Adrenal gland (tissue), 12 donors: ENCODE data around the gene DNAAF5. TPM values are rescaled to one million over a fixed set of nuclear protein-coding genes. Genes with fewer than 3 reads are reported as not detected.

Experiments
- DNase-seq, 7 donors: peaks; one replicate each; pipeline ENCODE4 v3.0.0-alpha.2; 2019 to 2020
- H3K27ac ChIP-seq, 5 donors: fragments of 200-600 bp; sonication (generic) in 4 of 5; 1 replicate in 3 of 5; 2 replicates in 2 of 5; pipeline versions ENCODE4 v1.5.1 to v1.8.0; 2016 to 2020; ENCODE audit warnings: mild to moderate bottlenecking in 1 of 5
- H3K27me3 ChIP-seq: fragments of 200-600 bp; 2 replicates; pipeline ENCODE4 v1.8.0; 2021
- H3K36me3 ChIP-seq, 2 donors: fragments of 200-600 bp; replicated peaks in 1 of 2; 1 replicate in 1 of 2; 2 replicates in 1 of 2; pipeline versions ENCODE4 v1.5.1 to v1.8.0; 2018 to 2022
- H3K4me1 ChIP-seq, 2 donors: fragments of 200-600 bp; replicated peaks in 1 of 2; 1 replicate in 1 of 2; 2 replicates in 1 of 2; pipeline versions ENCODE4 v1.5.1 to v1.8.0; 2018 to 2021
- H3K4me3 ChIP-seq, 4 donors: fragments of 200-600 bp; sonication (generic) in 3 of 4; one replicate each; pipeline ENCODE4 v1.5.1; 2016 to 2018
- H3K9me3 ChIP-seq, 3 donors: fragments of 200-600 bp; sonication (generic) in 1 of 3; replicated peaks in 1 of 3; 1 replicate in 2 of 3; 2 replicates in 1 of 3; pipeline versions ENCODE4 v1.5.1 to v1.8.0; 2016 to 2021
- POLR2A ChIP-seq, 2 donors: fragments of 450-650 bp; IDR thresholded peaks; one replicate each; pipeline ENCODE4 v1.6.1; 2017; ENCODE audit warnings: antibody characterized with exemption in 2 of 2, mild to moderate bottlenecking in 2 of 2, moderate library complexity in 1 of 2
- WGBS, 4 donors: extraction: QIAGEN DNeasy Blood & Tissue Kit in 2 of 4; methylation state at CpG; one replicate each; pipeline versions ENCODE4 v1.1.5 to v1.1.7; 2013 to 2017; 5-methylcytosine and 5-hydroxymethylcytosine counted together
- intact Hi-C, 2 donors: fragments of 100-400 bp; cut with DNase I; formaldehyde crosslinking; loops; one replicate each; pipeline versions ENCODE4 v1.14.1 to v1.15.0; 2022 to 2023
- polyA plus RNA-seq, 3 donors: library from polyadenylated mRNA; stranded (reverse); fragments of 200-250 nt in 2 of 3; fragments of 350-450 nt in 1 of 3; fragmentation: Illumina TruSeq in 1 of 3; extraction: RNeasy Lipid Tissue Mini Kit (QIAGEN cat#74804) in 1 of 3; gene quantifications; one replicate each; pipeline ENCODE4 v1.2.3, GENCODE V29; 2013 to 2014
- total RNA-seq, 9 donors: library from RNA; depleted of rRNA in 4 of 9; stranded (reverse); fragments of >200 nt in 4 of 9; fragments of 120-200 nt in 1 of 9; fragmentation: NEBNext Ultra II Directional in 1 of 9; extraction: Animal tissue kit (Norgen Biotek cat#: 25700) in 1 of 9; gene quantifications; one replicate each; pipeline versions ENCODE4 v1.1.0 to v1.2.4, GENCODE V29; 2013 to 2023
- TF ChIP-seq, protein P1 (sequence below), 6 experiments: fragments of 450-650 bp in 4 of 6; fragments of 200-600 bp in 2 of 6; sonication (generic) in 1 of 6; IDR thresholded peaks; 1 replicate in 5 of 6; 2 replicates in 1 of 6; pipeline versions ENCODE4 v1.5.1 to v1.8.0; 2016 to 2021; ENCODE audit warnings: antibody characterized with exemption in 6 of 6, mild to moderate bottlenecking in 2 of 6, moderate library complexity in 1 of 6
- donor health status: healthy with polysubstance abuse.
- donor health status: Bipolar disorder and iron deficiency.
- donor health status: DM: yes; HTN: yes; CAD: no.
- donor health status: DM: no; HTN: no; CAD: no.
- donor health status: DM: no; HTN: no; CAD: no.
- donor health status: DM: yes; HTN: yes; CAD: no.

DNAAF5 gene
- total and polyA plus RNA-seq, 12 donors, result 7.9 to 32.7 (median 19.4) TPM

DNA sequence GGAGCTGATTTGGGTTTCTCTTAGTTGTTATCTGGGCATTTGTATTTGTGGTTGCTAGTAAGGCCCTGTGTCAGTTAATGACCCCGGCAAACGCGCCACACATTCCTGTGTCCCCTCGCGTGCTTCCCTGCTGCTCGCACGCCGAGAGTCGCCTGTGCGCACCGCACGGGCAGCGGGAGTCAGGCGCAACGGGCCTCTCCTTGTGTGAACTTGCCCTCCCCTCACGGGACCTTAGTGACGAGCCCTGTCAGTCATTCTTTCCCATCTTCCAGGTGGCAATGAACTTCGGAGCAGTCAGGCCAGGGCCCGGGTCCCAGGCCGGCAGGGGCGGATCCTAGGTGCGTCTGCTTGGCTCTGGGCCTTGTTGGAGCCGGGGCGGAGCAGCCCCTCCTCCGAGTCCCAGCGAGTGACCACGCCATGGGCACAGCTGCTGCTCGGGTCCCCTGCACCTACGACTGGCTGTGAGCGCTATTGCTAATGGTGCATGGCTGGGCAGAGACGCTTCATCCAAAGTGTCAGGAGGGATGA is 13.0 kb downstream of the DNAAF5 start:
- Histone ChIP-seq H3K27me3 (no peaks in the 10 kb centered on the region), H3K27ac (no peak overlapping the region), H3K4me3 (no peak overlapping the region), H3K9me3 (no peaks in the 10 kb centered on the region), H3K36me3 (peaks cover 0 to 23% of the 10 kb centered on the region in 2 donors), H3K4me1 (no peaks in the 10 kb centered on the region)
- intact Hi-C loops, result no loop called here
- DNase-seq, result peak in 1 of 7 donors; percentile 12
- 95 to 99% (median 98%) methylated on average over 21 to 31 of the region's 31 CpGs for WGBS, 4 donors
- TF ChIP-seq, protein P1, sequence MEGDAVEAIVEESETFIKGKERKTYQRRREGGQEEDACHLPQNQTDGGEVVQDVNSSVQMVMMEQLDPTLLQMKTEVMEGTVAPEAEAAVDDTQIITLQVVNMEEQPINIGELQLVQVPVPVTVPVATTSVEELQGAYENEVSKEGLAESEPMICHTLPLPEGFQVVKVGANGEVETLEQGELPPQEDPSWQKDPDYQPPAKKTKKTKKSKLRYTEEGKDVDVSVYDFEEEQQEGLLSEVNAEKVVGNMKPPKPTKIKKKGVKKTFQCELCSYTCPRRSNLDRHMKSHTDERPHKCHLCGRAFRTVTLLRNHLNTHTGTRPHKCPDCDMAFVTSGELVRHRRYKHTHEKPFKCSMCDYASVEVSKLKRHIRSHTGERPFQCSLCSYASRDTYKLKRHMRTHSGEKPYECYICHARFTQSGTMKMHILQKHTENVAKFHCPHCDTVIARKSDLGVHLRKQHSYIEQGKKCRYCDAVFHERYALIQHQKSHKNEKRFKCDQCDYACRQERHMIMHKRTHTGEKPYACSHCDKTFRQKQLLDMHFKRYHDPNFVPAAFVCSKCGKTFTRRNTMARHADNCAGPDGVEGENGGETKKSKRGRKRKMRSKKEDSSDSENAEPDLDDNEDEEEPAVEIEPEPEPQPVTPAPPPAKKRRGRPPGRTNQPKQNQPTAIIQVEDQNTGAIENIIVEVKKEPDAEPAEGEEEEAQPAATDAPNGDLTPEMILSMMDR (IDR thresholded peaks at IDR 0.05), result no peak
- no peak for TF ChIP-seq POLR2A (IDR thresholded peaks at IDR 0.05)

DNA sequence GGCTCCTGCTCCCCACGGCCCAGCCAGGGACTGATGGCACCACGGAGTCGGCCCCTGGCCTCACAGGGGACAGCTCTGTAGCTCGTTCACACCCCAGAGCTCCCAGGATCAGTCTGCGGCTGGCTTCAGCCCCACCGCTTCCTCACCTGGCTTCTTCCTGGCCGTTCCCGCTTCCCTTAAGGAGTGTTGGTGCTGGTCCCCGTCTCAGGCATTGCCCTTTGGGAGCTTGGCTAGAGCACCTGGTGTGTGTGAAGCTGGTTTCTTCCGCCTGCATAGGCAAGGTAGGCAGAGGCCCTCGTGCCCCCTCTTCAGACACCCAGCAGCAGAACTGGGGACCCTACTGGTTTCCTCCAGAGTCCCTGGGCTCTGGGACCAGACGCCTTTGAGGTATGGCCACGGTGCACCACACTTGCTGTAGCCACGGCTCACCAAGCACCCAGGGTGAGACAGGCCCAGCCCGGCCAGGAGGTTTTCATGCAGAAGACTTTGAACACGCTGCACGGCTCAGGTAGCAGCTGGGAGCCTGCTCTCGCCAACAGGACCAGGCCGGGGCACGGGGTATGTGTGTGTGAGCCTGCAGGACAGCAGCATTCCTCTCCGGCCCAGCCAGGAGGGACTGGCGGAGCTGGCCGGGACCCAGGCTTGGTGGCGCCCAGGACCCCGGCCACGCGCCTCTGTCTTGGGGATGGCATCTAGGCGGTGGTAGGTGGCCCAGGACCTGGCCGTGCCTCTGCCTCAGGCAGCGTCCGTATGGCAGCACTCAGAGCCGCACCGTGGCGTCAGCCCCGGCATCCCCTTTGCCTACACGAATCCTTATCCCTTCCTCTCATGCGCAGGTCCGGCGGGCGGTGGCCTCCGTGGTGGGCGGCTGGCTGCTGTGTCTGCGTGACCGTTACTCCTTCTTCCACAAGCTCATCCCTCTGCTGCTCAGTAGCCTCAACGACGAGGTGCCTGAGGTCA is 13.8 kb downstream of the DNAAF5 start:
- DNase-seq, result peak in 1 of 7 donors; percentile 7
- H3K36me3 ChIP-seq, result peaks cover 0 to 23% of the 10 kb centered on the region in 2 donors

DNA sequence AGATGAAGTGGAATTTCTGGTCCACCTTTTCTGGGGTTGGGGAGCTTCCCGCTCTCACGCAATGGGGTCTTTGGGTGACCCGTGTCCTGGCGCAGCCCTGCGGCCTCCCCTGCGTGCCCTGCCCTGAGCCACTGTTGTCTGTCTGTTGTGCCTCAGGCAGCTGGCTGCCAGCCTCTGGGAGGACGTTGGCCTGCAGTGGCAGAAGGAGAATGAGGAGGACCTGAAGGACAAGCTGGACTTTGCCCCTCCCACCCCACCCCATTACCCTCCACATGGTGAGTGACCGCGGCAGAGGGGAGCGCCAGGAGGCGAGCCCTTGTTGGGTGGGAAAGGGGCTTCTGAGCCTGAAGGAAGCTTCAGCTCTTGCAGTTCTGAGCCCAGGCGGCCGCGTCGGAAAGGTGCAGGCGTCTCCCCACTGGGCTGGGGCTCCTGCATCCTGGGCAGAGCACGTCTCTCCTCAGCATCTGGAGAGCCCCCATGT is 14.7 kb downstream of the DNAAF5 start:
- Histone ChIP-seq H3K4me3 (no peak overlapping the region), H3K9me3 (no peaks in the 10 kb centered on the region), H3K4me1 (no peaks in the 10 kb centered on the region), H3K36me3 (peaks cover 0 to 23% of the 10 kb centered on the region in 2 donors), H3K27me3 (no peaks in the 10 kb centered on the region), H3K27ac (no peak overlapping the region)
- intact Hi-C loops, result no loop called here
- no peak for DNase-seq
- 93 to 98% (median 97%) methylated on average over 11 to 17 of the region's 17 CpGs for WGBS, 4 donors
- TF ChIP-seq POLR2A (IDR thresholded peaks at IDR 0.05), result no peak

More for the DNA sequence above, 13.8 kb downstream of the DNAAF5 start:
- TF ChIP-seq, protein P1 (IDR thresholded peaks at IDR 0.05), result no peak
- no peak for TF ChIP-seq POLR2A (IDR thresholded peaks at IDR 0.05)
- Histone ChIP-seq H3K27me3 (no peaks in the 10 kb centered on the region), H3K9me3 (no peaks in the 10 kb centered on the region), H3K27ac (no peak overlapping the region), H3K4me1 (no peaks in the 10 kb centered on the region), H3K4me3 (no peak overlapping the region)
- WGBS, 4 donors, result 93 to 98% (median 96%) methylated on average over 17 to 46 of the region's 46 CpGs
- intact Hi-C loops, result no loop called here

DNA sequence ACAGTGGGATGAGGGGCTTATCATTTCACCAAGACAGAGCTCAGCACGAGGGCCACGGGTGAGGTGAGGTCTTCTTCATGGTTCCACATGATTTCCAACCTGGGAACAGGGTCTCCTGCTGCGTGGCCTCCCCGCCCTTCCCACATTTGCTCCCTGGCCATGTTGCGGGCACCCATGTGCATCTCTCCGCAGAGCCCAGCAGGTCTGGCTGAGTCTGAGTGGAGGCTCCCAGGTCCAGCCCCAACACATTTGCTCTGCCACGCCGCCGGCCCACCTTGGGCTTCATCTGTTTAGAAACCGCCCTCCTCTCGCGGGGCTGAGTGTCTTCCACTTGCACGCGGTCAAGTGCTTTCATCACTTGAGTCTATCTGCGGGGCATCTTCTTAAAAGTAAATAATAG is 15.4 kb downstream of the DNAAF5 start:
- intact Hi-C loops, result no loop called here
- no peaks in the 10 kb centered on the region for H3K27me3 ChIP-seq
- no peak overlapping the region for H3K4me3 ChIP-seq
- no peaks in the 10 kb centered on the region for H3K9me3 ChIP-seq
- no peaks in the 10 kb centered on the region for H3K4me1 ChIP-seq
- no peak for TF ChIP-seq POLR2A (IDR thresholded peaks at IDR 0.05)
- TF ChIP-seq, protein P1 (IDR thresholded peaks at IDR 0.05), result no peak
- WGBS, 4 donors, result 88 to 96% (median 93%) methylated on average over 9 to 15 of the region's 15 CpGs
- H3K27ac ChIP-seq, result no peak overlapping the region
- H3K36me3 ChIP-seq, result peaks cover 0 to 23% of the 10 kb centered on the region in 2 donors
- no peak for DNase-seq
